Activated CD8-positive, alpha-beta T cell treated with anti-CD3 and anti-CD28 coated beads, Interleukin-2, amount 10 ng/mL, durations not matched to agents 7 days and 5 days (primary cell): Measurements from ENCODE around the gene FRMD1. TPM values are rescaled to one million over a fixed set of nuclear protein-coding genes. Genes with fewer than 3 reads are reported as not detected.

Experiments used
- ATAC-seq: fragments of 150-1000 bp; cut with Tn5 transposase; one replicate; pipeline ENCODE4 v1.10.0; 2021; ENCODE audit warnings: moderate library complexity
- CTCF ChIA-PET: fragments of 350-600 bp; sonication (Branson Sonifier 250); formaldehyde crosslinking; loops from one replicate; lab custom pipeline; 2021; ENCODE audit warnings: antibody characterized with exemption; lab: Charles Lee
- POLR2A ChIA-PET: fragments of 350-600 bp; sonication (Branson Sonifier 250); formaldehyde crosslinking; loops from one replicate; lab custom pipeline; 2021; ENCODE audit warnings: antibody characterized with exemption; lab: Charles Lee
- DNase-seq: peaks from one replicate; pipeline ENCODE4 v3.0.0-alpha.2; 2020
- H3K27ac Mint-ChIP-seq: one replicate; pipeline ENCODE4 v1.8.0; 2021; ENCODE audit warnings: mild to moderate bottlenecking, mixed read lengths
- H3K27me3 Mint-ChIP-seq: one replicate; pipeline ENCODE4 v1.8.0; 2021; ENCODE audit warnings: low read depth, mixed read lengths
- H3K36me3 Mint-ChIP-seq: one replicate; pipeline ENCODE4 v1.8.0; 2021; ENCODE audit warnings: low read depth, mixed read lengths
- H3K4me1 Mint-ChIP-seq: one replicate; pipeline ENCODE4 v1.8.0; 2021; ENCODE audit warnings: low read depth, mixed read lengths
- H3K4me3 Mint-ChIP-seq: one replicate; pipeline ENCODE4 v1.8.0; 2021; ENCODE audit warnings: mild to moderate bottlenecking, mixed read lengths
- H3K9me3 Mint-ChIP-seq: one replicate; pipeline ENCODE4 v1.8.0; 2022; ENCODE audit warnings: mixed read lengths; ENCODE audit not compliant: insufficient read depth
- total RNA-seq, 2 experiments: library from RNA; stranded (reverse); gene quantifications; one replicate each; pipeline ENCODE4 v1.2.3, GENCODE V29; 2021

FRMD1 gene
- total RNA-seq, 2 experiments from 2014 or later, result not detected

DNA sequence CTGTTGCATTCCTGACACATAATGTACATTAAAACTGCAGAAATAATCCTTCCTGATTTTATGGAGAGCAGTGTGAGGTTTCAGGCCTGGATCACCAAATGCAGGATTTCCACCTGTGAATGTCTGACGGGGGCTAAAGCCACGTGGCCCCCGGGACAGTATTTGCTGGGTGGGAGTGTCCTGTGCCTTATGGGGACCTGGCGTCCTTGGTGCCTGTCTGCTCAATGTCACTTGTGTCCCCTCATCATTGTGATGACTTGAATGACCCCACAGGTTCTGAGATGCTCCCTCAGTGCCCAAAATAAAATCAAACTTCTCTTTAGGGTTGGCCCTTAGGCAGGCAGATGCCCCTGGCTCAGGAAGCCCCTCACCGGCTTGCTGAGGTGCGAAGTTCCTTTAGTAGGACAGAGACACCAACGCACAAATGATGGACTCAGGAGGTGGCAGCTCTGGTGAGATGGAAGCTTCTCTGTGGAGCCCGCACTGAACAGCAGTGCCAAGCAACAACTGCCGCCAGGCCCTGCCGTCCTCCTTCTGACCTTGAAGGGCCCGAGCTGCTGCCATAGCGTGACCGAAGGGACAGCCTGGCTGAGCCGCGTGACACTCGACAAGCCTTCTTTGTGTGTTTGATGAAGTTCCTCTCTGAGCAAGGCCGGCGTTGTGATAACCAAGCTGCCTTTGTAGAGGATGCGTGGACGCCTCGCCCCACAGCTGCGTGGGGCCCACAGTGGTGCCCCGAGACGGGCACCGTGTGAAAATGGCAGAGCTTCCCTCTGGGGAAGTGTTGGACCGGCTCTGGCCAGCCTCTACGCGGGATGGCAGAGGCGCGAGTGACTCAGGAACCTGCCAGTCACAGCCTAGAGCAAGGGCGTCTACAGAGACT lies 30.9 kb downstream of the FRMD1 start:
- Mint-ChIP-seq H3K27me3 (no peaks in the 10 kb centered on the region), H3K4me1 (no peaks in the 10 kb centered on the region), H3K27ac (no peak overlapping the region), H3K36me3 (no peaks in the 10 kb centered on the region), H3K9me3 (no peaks in the 10 kb centered on the region), H3K4me3 (no peak overlapping the region)
- ChIA-PET POLR2A (no interaction called here), CTCF (no interaction called here)
- no peak for ATAC-seq
- no peak for DNase-seq

DNA sequence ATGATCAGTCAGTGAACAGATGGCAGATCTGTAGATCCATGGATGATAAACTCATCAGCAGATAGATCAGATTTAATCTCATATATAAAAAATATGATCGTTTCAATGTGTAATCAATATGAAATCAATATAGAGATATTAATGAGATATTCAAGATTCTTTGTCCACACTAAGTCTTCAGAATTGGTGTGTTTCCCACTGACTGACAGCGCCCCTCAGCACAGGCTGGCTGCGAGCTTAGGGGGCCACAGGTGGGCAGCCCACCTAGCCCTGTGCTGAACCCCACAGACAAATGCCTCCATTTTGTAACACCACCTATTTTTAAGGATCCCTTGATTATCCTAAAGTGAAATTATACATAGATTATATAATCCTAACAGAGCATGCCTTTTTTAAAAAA lies 32.3 kb downstream of the FRMD1 start:
- Mint-ChIP-seq H3K27me3 (no peaks in the 10 kb centered on the region), H3K4me3 (no peak overlapping the region), H3K36me3 (no peaks in the 10 kb centered on the region), H3K27ac (no peak overlapping the region), H3K9me3 (no peaks in the 10 kb centered on the region), H3K4me1 (no peaks in the 10 kb centered on the region)
- ATAC-seq (no peak), DNase-seq (no peak)
- CTCF ChIA-PET, result no interaction called here
- POLR2A ChIA-PET, result no interaction called here

DNA sequence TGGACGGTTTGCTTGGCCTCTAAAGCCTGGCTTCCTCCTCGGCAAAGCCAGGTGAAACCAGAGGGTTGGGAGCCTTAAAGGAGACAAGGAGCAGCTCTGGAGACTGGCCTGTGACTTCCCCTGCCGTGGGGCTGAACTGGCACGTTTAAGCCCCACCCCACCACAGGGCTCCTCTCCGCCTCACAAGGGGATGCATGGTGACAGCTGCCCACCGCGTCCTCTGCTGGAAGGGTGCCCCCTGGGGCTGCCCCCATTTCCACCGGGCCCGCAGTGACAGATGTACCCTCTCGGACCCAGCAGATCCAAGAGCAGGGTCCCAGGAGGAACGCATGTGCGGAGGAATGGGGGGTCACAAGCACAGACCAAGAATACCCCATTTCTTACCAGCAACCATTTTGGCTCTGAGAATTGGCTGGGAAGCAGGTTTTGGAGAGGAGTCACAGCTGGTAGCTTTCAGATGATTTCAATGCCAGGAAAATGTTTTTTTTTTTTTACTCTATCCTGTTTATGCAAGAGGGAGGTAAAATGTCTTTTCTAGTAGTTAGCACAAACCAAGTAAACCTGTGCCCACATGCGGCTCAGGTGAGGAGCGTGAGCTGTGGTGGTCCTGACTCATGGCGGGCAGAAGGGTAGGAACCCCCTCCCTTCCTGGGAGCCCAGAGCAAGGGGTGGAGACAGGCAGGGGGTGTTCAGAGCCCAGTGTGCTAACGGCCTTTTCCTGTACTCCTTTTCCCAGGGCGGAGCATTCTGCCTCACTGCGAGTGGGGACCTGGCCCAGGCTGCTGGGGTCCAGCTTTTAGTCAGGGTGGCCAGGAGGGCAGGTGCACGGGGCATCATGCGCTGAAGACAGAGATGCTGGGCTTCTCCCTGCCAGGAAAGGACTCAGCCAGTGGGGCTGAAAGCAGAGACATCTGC lies 33.0 kb downstream of the FRMD1 start:
- no peaks in the 10 kb centered on the region for H3K36me3 Mint-ChIP-seq
- ChIA-PET POLR2A (no interaction called here), CTCF (no interaction called here)
- ATAC-seq, result no peak
- no peak overlapping the region for H3K4me3 Mint-ChIP-seq
- no peak overlapping the region for H3K27ac Mint-ChIP-seq
- no peaks in the 10 kb centered on the region for H3K27me3 Mint-ChIP-seq
- DNase-seq, result no peak
- H3K9me3 Mint-ChIP-seq, result no peaks in the 10 kb centered on the region
- no peaks in the 10 kb centered on the region for H3K4me1 Mint-ChIP-seq

DNA sequence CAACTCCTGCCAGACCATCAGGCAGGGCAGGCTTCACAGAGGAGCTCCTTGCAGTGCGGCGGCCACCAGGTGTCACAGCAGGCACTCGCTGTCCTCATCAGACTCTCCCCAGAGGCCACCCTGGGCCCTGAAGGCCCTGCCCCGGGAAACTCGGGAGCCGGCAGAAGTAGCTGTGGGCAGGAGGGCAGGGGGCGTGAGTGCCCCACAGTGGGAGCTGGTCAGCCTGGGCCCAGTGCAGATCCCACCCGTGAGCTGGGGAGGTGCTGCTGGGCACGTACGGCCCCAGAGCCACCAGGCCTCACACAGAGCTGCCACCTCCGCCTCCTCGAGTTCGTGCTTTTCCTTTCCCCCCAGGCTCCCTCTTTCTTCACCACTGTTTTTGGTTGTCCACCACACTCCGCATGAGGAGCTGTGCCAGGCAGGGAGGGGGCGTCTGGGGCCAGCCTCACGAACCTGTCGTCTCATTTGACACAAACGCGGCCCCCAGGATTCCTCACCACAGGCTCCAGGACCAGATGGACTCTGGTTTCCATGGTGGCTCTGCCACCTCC lies 33.8 kb downstream of the FRMD1 start:
- Mint-ChIP-seq H3K4me1 (no peaks in the 10 kb centered on the region), H3K27me3 (no peaks in the 10 kb centered on the region), H3K36me3 (no peaks in the 10 kb centered on the region), H3K4me3 (no peak overlapping the region), H3K9me3 (peaks cover 3% of the 10 kb centered on the region), H3K27ac (no peak overlapping the region)
- no peak for DNase-seq
- ChIA-PET POLR2A (no interaction called here), CTCF (no interaction called here)
- ATAC-seq, result no peak

DNA sequence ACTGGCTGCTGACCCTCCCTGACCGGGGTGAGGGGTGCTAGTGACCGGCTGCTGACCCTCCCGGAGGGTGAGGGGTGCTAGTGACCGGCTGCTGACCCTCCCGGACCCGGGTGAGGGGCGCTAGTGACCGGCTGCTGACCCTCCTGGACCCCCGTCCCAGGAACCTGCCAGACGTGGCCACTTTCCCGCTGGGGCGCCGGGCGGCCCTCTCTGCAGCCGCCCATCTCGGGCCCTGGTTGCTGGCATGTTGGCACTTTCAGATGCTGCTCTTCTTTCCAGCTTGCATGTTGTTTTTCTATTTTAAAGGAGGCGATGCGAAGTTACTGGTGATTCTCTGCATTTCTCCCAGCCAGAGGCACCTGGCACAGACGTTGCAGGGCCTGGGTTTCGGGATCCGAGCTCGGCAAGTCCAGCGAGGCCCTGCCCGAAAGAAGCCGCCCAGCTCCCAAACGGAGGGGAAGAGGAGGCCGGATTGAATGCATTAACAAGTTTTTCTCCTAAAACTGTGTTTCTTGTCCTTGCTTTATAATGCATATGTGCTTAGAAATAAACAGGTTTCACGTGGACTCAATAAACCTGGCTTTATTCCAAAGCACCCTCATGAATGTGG lies 34.4 kb downstream of the FRMD1 start:
- Mint-ChIP-seq H3K9me3 (peaks cover 7% of the 10 kb centered on the region), H3K4me3 (no peak overlapping the region), H3K27ac (no peak overlapping the region), H3K27me3 (no peaks in the 10 kb centered on the region), H3K36me3 (no peaks in the 10 kb centered on the region), H3K4me1 (no peaks in the 10 kb centered on the region)
- ATAC-seq, result no peak
- ChIA-PET POLR2A (no interaction called here), CTCF (no interaction called here)
- no peak for DNase-seq

DNA sequence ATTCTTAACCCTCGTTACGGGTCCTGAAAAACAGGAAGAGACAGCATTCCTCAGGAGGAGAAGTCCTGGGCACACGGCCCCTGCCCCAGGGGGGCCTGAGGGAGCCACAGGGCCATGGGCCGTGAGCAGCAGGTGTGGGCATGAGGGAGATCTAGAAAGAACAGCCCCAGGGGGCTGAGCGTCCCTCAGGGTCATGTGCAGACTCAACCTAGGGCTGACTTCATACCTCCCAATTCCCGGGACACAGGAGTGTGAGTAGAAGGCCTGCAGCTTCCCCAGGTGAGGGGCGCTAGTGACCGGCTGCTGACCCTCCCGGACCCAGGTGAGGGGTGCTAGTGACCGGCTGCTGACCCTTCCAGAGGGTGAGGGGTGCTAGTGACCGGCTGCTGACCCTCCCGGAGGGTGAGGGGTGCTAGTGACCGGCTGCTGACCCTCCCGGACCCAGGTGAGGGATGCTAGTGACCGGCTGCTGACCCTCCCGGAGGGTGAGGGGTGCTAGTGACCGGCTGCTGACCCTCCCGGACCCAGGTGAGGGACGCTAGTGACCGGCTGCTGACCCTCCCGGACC lies 35.1 kb downstream of the FRMD1 start:
- H3K9me3 Mint-ChIP-seq, result peaks cover 12% of the 10 kb centered on the region
- H3K4me1 Mint-ChIP-seq, result no peaks in the 10 kb centered on the region
- no peaks in the 10 kb centered on the region for H3K27me3 Mint-ChIP-seq
- no peaks in the 10 kb centered on the region for H3K36me3 Mint-ChIP-seq
- ChIA-PET CTCF (no interaction called here), POLR2A (no interaction called here)
- DNase-seq (no peak), ATAC-seq (no peak)
- H3K4me3 Mint-ChIP-seq, result no peak overlapping the region
- H3K27ac Mint-ChIP-seq, result no peak overlapping the region

DNA sequence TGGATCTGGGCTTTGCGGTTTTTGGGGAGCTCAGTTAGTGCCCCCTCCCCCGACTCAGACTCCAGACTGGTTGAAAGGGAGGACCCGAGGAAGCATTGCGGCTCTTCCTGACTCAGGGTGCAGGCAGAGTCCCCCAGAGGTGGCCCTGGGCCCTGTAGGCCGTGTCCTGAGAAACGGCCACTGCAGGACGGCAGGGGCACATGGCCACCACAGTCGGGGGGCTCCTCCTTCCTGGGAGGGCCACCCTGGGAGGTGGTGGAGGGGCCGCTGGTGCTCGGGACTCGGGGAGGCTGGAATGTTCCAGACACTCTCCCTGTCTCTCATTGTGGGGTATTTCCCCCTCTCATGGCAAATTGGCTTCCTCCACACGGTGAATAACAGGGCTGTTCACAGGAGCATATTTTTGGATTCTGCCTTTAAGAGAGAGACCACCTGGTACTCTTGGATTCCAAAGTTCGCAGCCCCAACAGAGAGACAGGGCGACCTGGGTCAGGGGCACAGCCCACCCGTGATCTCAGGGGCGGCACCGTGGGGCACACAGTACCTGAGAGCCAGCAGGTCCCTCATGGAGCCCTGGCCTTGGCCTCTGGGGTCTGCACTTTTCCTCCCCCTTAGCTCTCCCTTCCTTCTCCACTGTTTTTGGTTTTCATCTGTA lies 35.7 kb downstream of the FRMD1 start:
- H3K27ac Mint-ChIP-seq, result no peak overlapping the region
- H3K9me3 Mint-ChIP-seq, result peaks cover 15% of the 10 kb centered on the region
- DNase-seq (no peak), ATAC-seq (no peak)
- H3K36me3 Mint-ChIP-seq, result no peaks in the 10 kb centered on the region
- no peaks in the 10 kb centered on the region for H3K4me1 Mint-ChIP-seq
- POLR2A ChIA-PET, result no interaction called here
- H3K27me3 Mint-ChIP-seq, result no peaks in the 10 kb centered on the region
- CTCF ChIA-PET, result no interaction called here
- H3K4me3 Mint-ChIP-seq, result no peak overlapping the region

DNA sequence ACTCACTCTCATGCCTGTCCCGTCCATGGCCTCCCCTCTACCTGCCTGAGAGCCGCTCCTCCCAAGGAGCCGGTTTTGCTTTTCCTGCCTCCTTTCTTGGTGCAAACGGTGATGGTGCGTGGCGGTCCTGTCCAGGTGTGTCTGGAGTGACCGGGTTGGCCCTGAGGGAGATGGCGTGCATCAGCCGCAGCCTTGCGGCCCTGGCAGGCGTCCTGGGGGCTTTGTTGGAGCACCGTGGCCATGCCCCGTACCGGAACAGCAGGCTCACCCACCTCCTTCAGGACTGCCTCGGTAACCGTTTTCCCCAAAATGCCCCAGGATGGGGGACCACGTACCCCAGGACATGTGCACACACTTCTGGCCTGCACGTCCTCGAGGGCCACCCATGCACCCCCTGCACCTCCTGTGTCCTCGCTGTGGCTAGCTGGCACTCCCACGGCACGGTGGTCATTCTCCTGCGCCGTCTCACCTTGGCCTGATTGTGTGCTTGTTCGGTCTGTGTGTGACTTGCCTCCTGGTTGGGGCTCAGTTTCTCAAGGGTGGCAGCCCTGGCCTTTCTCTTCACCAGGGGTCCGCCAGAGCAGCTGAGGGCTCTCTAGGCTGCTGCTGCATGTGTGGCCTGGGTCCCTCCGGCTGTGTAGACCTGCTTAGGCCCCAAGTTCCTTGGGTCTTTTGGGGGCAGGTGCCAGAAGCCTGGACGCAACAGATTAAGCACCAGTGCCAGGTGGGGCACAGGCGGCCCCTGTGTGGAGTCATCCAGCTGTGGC lies 36.4 kb downstream of the FRMD1 start:
- Mint-ChIP-seq H3K4me1 (no peaks in the 10 kb centered on the region), H3K9me3 (peaks cover 17% of the 10 kb centered on the region), H3K27me3 (no peaks in the 10 kb centered on the region), H3K27ac (no peak overlapping the region), H3K36me3 (no peaks in the 10 kb centered on the region), H3K4me3 (no peak overlapping the region)
- ChIA-PET POLR2A (no interaction called here), CTCF (no interaction called here)
- no peak for DNase-seq
- no peak for ATAC-seq

DNA sequence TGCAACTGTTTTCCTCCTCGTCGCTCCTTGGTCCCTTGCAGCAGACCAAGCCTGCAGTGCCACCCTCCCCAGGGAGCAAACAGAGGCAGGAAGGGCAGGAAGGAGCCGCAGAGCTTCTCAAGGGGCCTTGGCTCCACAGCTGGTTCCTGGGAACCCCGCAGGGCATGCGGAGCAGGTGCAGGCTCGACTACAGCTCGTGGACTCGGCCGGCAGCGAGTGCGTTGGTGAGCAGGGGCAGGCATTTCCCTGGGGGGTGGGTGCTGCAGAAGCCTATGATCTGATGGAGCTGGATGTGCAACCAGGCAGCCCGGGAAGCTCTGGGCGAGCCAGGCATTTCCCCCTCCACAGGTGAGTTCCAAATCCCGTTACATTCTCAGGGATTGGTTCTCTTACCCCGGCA lies 37.1 kb downstream of the FRMD1 start:
- Mint-ChIP-seq H3K9me3 (peaks cover 17% of the 10 kb centered on the region), H3K4me3 (no peak overlapping the region), H3K27ac (no peak overlapping the region), H3K27me3 (no peaks in the 10 kb centered on the region), H3K36me3 (no peaks in the 10 kb centered on the region), H3K4me1 (no peaks in the 10 kb centered on the region)
- ATAC-seq (no peak), DNase-seq (no peak)
- ChIA-PET POLR2A (no interaction called here), CTCF (no interaction called here)

DNA sequence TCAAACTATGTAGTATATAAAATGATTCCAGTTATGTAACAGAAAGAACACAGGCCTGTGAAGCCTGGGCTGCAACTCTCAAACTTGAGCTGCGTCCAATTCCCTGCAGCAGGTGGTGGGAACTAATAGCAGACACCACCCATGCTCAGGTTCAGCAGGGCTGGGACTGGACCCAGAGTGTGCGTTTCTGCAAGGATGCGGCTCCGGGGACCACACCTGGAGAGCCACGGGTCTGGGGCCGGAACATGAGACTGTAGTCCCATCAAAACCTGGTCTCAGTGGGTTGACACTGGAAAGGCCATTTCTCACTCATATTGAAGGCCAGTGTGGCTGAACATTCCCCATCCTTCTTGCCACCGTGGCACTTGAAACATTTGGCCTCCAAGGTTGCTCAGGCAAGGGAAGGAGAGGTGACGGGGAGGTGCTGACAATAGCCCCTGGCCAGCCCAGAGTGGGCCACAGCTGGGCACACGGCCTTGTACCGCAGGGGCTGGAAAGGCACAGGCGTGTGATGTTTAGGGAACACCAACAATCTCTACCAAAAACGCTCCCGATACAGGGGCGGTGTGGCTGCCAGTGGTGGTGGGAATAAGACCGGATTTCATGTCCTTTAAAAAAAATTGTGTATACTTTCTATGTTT lies 38.0 kb downstream of the FRMD1 start:
- no peaks in the 10 kb centered on the region for H3K36me3 Mint-ChIP-seq
- H3K27me3 Mint-ChIP-seq, result peaks cover 2% of the 10 kb centered on the region
- peaks cover 17% of the 10 kb centered on the region for H3K9me3 Mint-ChIP-seq
- ATAC-seq, result no peak
- no peak for DNase-seq
- H3K27ac Mint-ChIP-seq, result no peak overlapping the region
- H3K4me3 Mint-ChIP-seq, result no peak overlapping the region
- POLR2A ChIA-PET, result no interaction called here
- no peaks in the 10 kb centered on the region for H3K4me1 Mint-ChIP-seq
- CTCF ChIA-PET, result no interaction called here
